HL-60 (cell line): Measurements from ENCODE around the gene MTHFD1L.
"Not testable (repeated sequence)": the region's sequence is repeated elsewhere in the genome, so short reads cannot be mapped to it uniquely, and the experiment has no call there.

Experiments used
- DNase-seq, 2 experiments: peaks; one replicate each; pipeline ENCODE4 v3.0.0-alpha.2; 2010 to 2020; ENCODE audit warnings: low read depth in 1 of 2, low spot score in 1 of 2
- H3K27ac ChIP-seq: fragments of 250-450 bp; sonication (Bioruptor Pico); replicated peaks from 2 replicates; pipeline ENCODE4 v1.5.1; 2020; ENCODE audit warnings: mild to moderate bottlenecking, moderate library complexity
- H3K27me3 ChIP-seq: fragments of 250-450 bp; sonication (Bioruptor Pico); 2 replicates; pipeline ENCODE4 v1.5.1; 2021; ENCODE audit warnings: mild to moderate bottlenecking, moderate library complexity; ENCODE audit not compliant: insufficient read depth, poor library complexity, severe bottlenecking
- H3K4me3 ChIP-seq: replicated peaks from 2 replicates; pipeline ENCODE4 v1.5.1; 2011; ENCODE audit warnings: mild to moderate bottlenecking, control low read depth, low read length; ENCODE audit not compliant: insufficient read depth
- CTCF ChIP-seq: IDR thresholded peaks from one replicate; pipeline ENCODE4 v1.5.1; 2011; ENCODE audit warnings: low read length, control low read depth, inconsistent platforms; ENCODE audit not compliant: insufficient read depth
- GABPA ChIP-seq: IDR thresholded peaks from 2 replicates; pipeline ENCODE4 v1.6.1; 2012; ENCODE audit warnings: low read depth
- POLR2AphosphoS5 ChIP-seq: IDR thresholded peaks from 2 replicates; pipeline ENCODE4 v1.6.1; 2012; ENCODE audit warnings: low read depth
- SPI1 ChIP-seq: IDR thresholded peaks from 2 replicates; pipeline ENCODE4 v1.6.1; 2012; ENCODE audit warnings: low read depth, mild to moderate bottlenecking, borderline replicate concordance
- TF ChIP-seq, protein P1 (sequence below): IDR thresholded peaks from 2 replicates; pipeline ENCODE4 v1.6.1; 2012; ENCODE audit warnings: low read depth; ENCODE audit not compliant: insufficient replicate concordance

The MTHFD1L gene

GRCh38 chr6:150844371-150844770 is 21.1 kb upstream of the MTHFD1L start:
- DNase-seq, result no peak
- no peak overlapping the region for H3K27ac ChIP-seq
- H3K27me3 ChIP-seq, result no peaks in the 10 kb centered on the region
- no peak overlapping the region for H3K4me3 ChIP-seq
- TF ChIP-seq, protein P1, sequence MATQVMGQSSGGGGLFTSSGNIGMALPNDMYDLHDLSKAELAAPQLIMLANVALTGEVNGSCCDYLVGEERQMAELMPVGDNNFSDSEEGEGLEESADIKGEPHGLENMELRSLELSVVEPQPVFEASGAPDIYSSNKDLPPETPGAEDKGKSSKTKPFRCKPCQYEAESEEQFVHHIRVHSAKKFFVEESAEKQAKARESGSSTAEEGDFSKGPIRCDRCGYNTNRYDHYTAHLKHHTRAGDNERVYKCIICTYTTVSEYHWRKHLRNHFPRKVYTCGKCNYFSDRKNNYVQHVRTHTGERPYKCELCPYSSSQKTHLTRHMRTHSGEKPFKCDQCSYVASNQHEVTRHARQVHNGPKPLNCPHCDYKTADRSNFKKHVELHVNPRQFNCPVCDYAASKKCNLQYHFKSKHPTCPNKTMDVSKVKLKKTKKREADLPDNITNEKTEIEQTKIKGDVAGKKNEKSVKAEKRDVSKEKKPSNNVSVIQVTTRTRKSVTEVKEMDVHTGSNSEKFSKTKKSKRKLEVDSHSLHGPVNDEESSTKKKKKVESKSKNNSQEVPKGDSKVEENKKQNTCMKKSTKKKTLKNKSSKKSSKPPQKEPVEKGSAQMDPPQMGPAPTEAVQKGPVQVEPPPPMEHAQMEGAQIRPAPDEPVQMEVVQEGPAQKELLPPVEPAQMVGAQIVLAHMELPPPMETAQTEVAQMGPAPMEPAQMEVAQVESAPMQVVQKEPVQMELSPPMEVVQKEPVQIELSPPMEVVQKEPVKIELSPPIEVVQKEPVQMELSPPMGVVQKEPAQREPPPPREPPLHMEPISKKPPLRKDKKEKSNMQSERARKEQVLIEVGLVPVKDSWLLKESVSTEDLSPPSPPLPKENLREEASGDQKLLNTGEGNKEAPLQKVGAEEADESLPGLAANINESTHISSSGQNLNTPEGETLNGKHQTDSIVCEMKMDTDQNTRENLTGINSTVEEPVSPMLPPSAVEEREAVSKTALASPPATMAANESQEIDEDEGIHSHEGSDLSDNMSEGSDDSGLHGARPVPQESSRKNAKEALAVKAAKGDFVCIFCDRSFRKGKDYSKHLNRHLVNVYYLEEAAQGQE, result no peak
- TF ChIP-seq GABPA (no peak), POLR2AphosphoS5 (no peak), SPI1 (no peak), CTCF (no peak)

DNA sequence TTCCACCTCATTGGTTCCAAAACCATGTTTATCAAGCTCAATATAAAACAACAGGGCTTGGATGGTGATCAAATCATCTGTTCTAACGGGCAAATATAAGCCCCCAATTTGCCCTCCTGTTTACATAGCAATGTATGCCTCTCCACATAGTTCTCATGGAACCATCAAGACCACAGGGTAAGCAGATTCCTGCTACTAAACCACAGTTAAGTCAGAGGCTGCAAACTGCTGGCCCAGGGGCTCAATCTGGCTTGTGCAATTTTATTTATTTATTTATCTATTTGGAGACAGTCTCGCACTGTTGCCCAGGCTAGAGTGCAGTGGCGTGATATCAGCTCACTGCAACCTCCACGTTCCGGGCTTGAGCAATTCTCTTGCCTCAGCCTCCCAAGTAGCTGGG is 18.9 kb upstream of the MTHFD1L start:
- no peak for TF ChIP-seq POLR2AphosphoS5
- no peak for TF ChIP-seq SPI1
- no peaks in the 10 kb centered on the region for H3K27me3 ChIP-seq
- H3K4me3 ChIP-seq, result no peak overlapping the region
- DNase-seq, result no peak
- H3K27ac ChIP-seq, result no peak overlapping the region

GRCh38 chr6:150848400-150848799 is 17.1 kb upstream of the MTHFD1L start:
- H3K27ac ChIP-seq, result no peak overlapping the region
- H3K4me3 ChIP-seq, result no peak overlapping the region
- TF ChIP-seq POLR2AphosphoS5 (no peak), SPI1 (no peak), GABPA (no peak), CTCF (no peak)
- TF ChIP-seq, protein P1, result no peak
- no peaks in the 10 kb centered on the region for H3K27me3 ChIP-seq
- no peak for DNase-seq

DNA sequence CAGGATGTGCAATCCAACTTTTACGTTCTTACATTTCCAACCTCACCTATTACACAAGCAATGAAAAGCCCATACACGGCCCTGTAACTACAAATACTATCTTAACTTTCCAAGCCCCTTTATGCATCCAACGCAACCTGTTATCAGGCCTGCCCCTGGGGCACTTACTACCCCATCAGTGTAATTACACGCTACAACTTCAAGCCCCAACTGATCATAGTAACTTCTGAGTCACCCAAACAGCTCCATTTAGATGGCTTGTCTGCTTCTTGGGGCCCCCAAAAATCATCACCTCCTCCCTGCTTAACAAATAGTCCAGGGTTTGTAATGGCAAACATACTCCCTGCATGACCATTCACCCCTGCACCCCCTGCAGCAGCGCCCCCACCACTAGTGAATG is 11.1 kb upstream of the MTHFD1L start:
- H3K27ac ChIP-seq, H3K27me3 ChIP-seq, H3K4me3 ChIP-seq: not testable (repeated sequence)
- DNase-seq, result peak in 1 of 2 experiments; percentile 38

GRCh38 chr6:150855171-150855570 is 10.3 kb upstream of the MTHFD1L start:
- not testable (repeated sequence) for DNase-seq, H3K4me3 ChIP-seq, H3K27ac ChIP-seq, H3K27me3 ChIP-seq
